Endothelial cell of umbilical vein (primary cell): ENCODE results near the gene SRPX2. TPM values are rescaled to one million over a fixed set of nuclear protein-coding genes. Genes with fewer than 3 reads are reported as not detected.

Experiments
- BruUV-seq: library from RNA; stranded (reverse); fragments of 400-500 nt; replicated peaks from 2 replicates; lab custom pipeline; 2021; lab: Mats Ljungman, UMichigan
- CTCF ChIA-PET: fragments of 300-600, 350-600 bp; sonication (Branson Sonifier 250); formaldehyde crosslinking; loops from one replicate; lab custom pipeline; 2021; ENCODE audit warnings: antibody characterized with exemption, inconsistent platforms; lab: Charles Lee
- POLR2A ChIA-PET: fragments of 300-600, 350-600 bp; sonication (Branson Sonifier 250); formaldehyde crosslinking; loops from one replicate; lab custom pipeline; 2021; ENCODE audit warnings: antibody characterized with exemption, inconsistent platforms; lab: Charles Lee
- DNase-seq: peaks from one replicate; pipeline ENCODE4 v3.0.0-alpha.2; 2011; ENCODE audit warnings: low read depth, low spot score
- FAIRE-seq: peaks from 2 replicates; lab custom pipeline; 2011; peaks lifted over from hg19 to GRCh38; lab: Jason Lieb, UNC
- H2AFZ ChIP-seq: 2 replicates; pipeline ENCODE4 v1.6.0; 2012; ENCODE audit warnings: low read depth, low read length, control low read depth, inconsistent platforms
- H3K27ac ChIP-seq: 2 replicates; pipeline ENCODE4 v1.5.1; 2011; ENCODE audit warnings: low read depth, mild to moderate bottlenecking, control low read depth, low read length, moderate library complexity; ENCODE audit not compliant: insufficient read depth
- H3K27me3 ChIP-seq, 2 experiments: 2 replicates each; pipeline versions ENCODE4 v1.6.0 to v1.6.1; 2011; ENCODE audit warnings: low read length in 2 of 2, mixed read lengths in 1 of 2; ENCODE audit not compliant: control insufficient read depth in 2 of 2, insufficient read depth in 2 of 2
- H3K36me3 ChIP-seq, 2 experiments: 2 replicates in 1 of 2; 3 replicates in 1 of 2; pipeline ENCODE4 v1.5.1; 2011; ENCODE audit warnings: low read length in 2 of 2, mild to moderate bottlenecking in 1 of 2, moderate library complexity in 1 of 2; ENCODE audit not compliant: control insufficient read depth in 2 of 2, insufficient read depth in 2 of 2; ENCODE audit errors: extremely low read depth in 1 of 2
- H3K4me1 ChIP-seq: 3 replicates; pipeline ENCODE4 v1.5.1; 2011; ENCODE audit warnings: mild to moderate bottlenecking, low read length; ENCODE audit not compliant: control insufficient read depth, insufficient read depth; ENCODE audit errors: extremely low read depth
- H3K4me2 ChIP-seq: 2 replicates; pipeline ENCODE4 v1.6.1; 2011; ENCODE audit warnings: low read length, control low read depth, mixed read lengths; ENCODE audit not compliant: insufficient read depth
- H3K4me3 ChIP-seq, 3 experiments: fragments of 200-600 bp in 1 of 3; sonication (generic), shearing (Covaris generic) in 1 of 3; replicated peaks in 1 of 3; 2 replicates each; pipeline ENCODE4 v1.5.1; 2011 to 2016; ENCODE audit warnings: control low read depth in 3 of 3, low read length in 3 of 3, mild to moderate bottlenecking in 2 of 3, inconsistent platforms in 1 of 3, low read depth in 1 of 3, moderate library complexity in 1 of 3; ENCODE audit not compliant: insufficient read depth in 1 of 3
- H3K79me2 ChIP-seq: 2 replicates; pipeline ENCODE4 v1.6.0; 2012; ENCODE audit warnings: low read length, inconsistent platforms; ENCODE audit not compliant: control insufficient read depth, insufficient read depth
- H3K9ac ChIP-seq: replicated peaks from 2 replicates; pipeline ENCODE3; 2011; ENCODE audit warnings: low read length, control low read depth; ENCODE audit not compliant: insufficient read depth; ENCODE audit errors: extremely low read depth
- H3K9me1 ChIP-seq: replicated peaks from 3 replicates; pipeline ENCODE4 v1.6.0; 2011; ENCODE audit warnings: mild to moderate bottlenecking, low read length; ENCODE audit not compliant: control insufficient read depth, insufficient read depth; ENCODE audit errors: extremely low read depth
- H3K9me3 ChIP-seq: replicated peaks from 2 replicates; pipeline ENCODE4 v1.5.1; 2012; ENCODE audit warnings: low read length, inconsistent platforms; ENCODE audit not compliant: control insufficient read depth, insufficient read depth
- H4K20me1 ChIP-seq: replicated peaks from 2 replicates; pipeline ENCODE3; 2011; ENCODE audit warnings: mild to moderate bottlenecking, low read length; ENCODE audit not compliant: control insufficient read depth, insufficient read depth; ENCODE audit errors: extremely low read depth
- CTCF ChIP-seq, 2 donors: IDR thresholded peaks; 1 replicate in 1 of 2; 2 replicates in 1 of 2; pipeline ENCODE4 v1.5.1; 2011; ENCODE audit warnings: low read length in 2 of 2, mild to moderate bottlenecking in 2 of 2, moderate library complexity in 2 of 2, control low read depth in 1 of 2, inconsistent platforms in 1 of 2, low read depth in 1 of 2; ENCODE audit not compliant: insufficient read depth in 1 of 2; ENCODE audit errors: extremely low read depth in 1 of 2
- EZH2 ChIP-seq: IDR thresholded peaks from 2 replicates; pipeline ENCODE4 v1.6.1; 2012; ENCODE audit warnings: borderline replicate concordance, low read depth, mild to moderate bottlenecking, moderate library complexity, low read length, inconsistent platforms; ENCODE audit not compliant: severe bottlenecking
- FOS ChIP-seq: IDR thresholded peaks from 2 replicates; pipeline ENCODE4 v1.6.1; 2011; ENCODE audit warnings: mild to moderate bottlenecking, low read length, moderate library complexity, borderline replicate concordance; ENCODE audit not compliant: insufficient read depth
- GATA2 ChIP-seq: IDR thresholded peaks from 2 replicates; pipeline ENCODE4 v1.7.0; 2011; ENCODE audit warnings: low read depth, mild to moderate bottlenecking, moderate library complexity, mixed read lengths, low read length; ENCODE audit not compliant: insufficient read length, insufficient read depth
- JUN ChIP-seq: IDR thresholded peaks from 2 replicates; pipeline ENCODE4 v1.6.1; 2011; ENCODE audit warnings: borderline replicate concordance, low read depth; ENCODE audit not compliant: insufficient read length, insufficient read depth
- MAX ChIP-seq: IDR thresholded peaks from 2 replicates; pipeline ENCODE4 v1.6.1; 2011; ENCODE audit not compliant: insufficient read depth, insufficient read length
- MYC ChIP-seq: IDR thresholded peaks from one replicate; pipeline ENCODE4 v1.6.1; 2011; ENCODE audit warnings: mild to moderate bottlenecking, low read depth, low read length
- POLR2A ChIP-seq: IDR thresholded peaks from 2 replicates; pipeline ENCODE4 v1.6.1; 2012; ENCODE audit warnings: low read depth, mild to moderate bottlenecking, control low read depth, low read length
- POLR2AphosphoS5 ChIP-seq: IDR thresholded peaks from 2 replicates; pipeline ENCODE4 v1.6.1; 2012; ENCODE audit warnings: low read depth, mild to moderate bottlenecking, control low read depth, low read length, moderate library complexity; ENCODE audit not compliant: insufficient read depth
- dilution Hi-C: fragments of 300-500 bp; cut with MboI; formaldehyde crosslinking; loops from one replicate; pipeline ENCODE4 v1.15.0; 2019; ENCODE audit warnings: low sequenced_read_pairs; ENCODE audit not compliant: extremely low pct_ligation_motif_present
- intact Hi-C: fragments of 100-400 bp; cut with micrococcal nuclease; formaldehyde crosslinking; loops from one replicate; pipeline ENCODE4 v1.10.0; 2022
- polyA plus RNA-seq, 4 experiments: library from polyadenylated mRNA; depleted of rRNA in 3 of 4; stranded (reverse) in 3 of 4; unstranded in 1 of 4; fragments of >200 nt; gene quantifications; 2 replicates each; pipeline versions ENCODE4 v1.2.1 to v1.2.3, GENCODE V29; 2011 to 2012; ENCODE audit warnings: missing spikeins in 1 of 4
- total RNA-seq: library from RNA; stranded (reverse); gene quantifications from 2 replicates; pipeline ENCODE4 v1.2.3, GENCODE V29; 2021

SRPX2 gene
- total and polyA plus RNA-seq, 2 donors (not counting 3 experiments of a cell fraction or from before 2014, with no cell fraction given) = 124 to 265 TPM

GRCh38 chrX:100695991-100696390 is 52.0 kb downstream of the SRPX2 start:
- H3K79me2 ChIP-seq = no peaks in the 10 kb centered on the region
- no peaks in the 10 kb centered on the region for H3K27me3 ChIP-seq
- H3K4me1 ChIP-seq = no peaks in the 10 kb centered on the region
- intact Hi-C loops = no loop called here
- TF ChIP-seq MAX (no peak), JUN (no peak), POLR2AphosphoS5 (no peak), FOS (no peak), CTCF (IDR thresholded peaks at IDR 0.05; ENCODE audit: extremely low read depth in 1 of 2, insufficient read depth in 1 of 2, low read depth in 1 of 2, low read length in 2 of 2) (no peak), MYC (no peak), GATA2 (no peak), POLR2A (no peak), EZH2 (no peak)
- H3K9ac ChIP-seq = no peak overlapping the region
- H4K20me1 ChIP-seq = no peaks in the 10 kb centered on the region
- ChIA-PET CTCF (interaction anchor here (1.4 kb wide), 1 partner anchor 73 kb away, joined by 6 read pairs; no protein-coding TSS in a partner anchor), POLR2A (no interaction called here)
- dilution Hi-C loops = no loop called here
- H3K4me3 ChIP-seq = no peak overlapping the region
- H3K27ac ChIP-seq = no peak overlapping the region
- no peaks in the 10 kb centered on the region for H3K9me1 ChIP-seq
- no peak overlapping the region for H3K4me2 ChIP-seq
- H3K36me3 ChIP-seq = no peaks in the 10 kb centered on the region
- H2AFZ ChIP-seq = no peak overlapping the region
- no TSS peak for BruUV-seq
- FAIRE-seq (no peak), DNase-seq (no peak)
- H3K9me3 ChIP-seq = no peaks in the 10 kb centered on the region
